OCI-LY3 (cell line): ENCODE data around the gene SPATA46.

Experiments
- EZH2phosphoT487 ChIP-seq: fragments of 200-600 bp; shearing (Covaris generic); IDR thresholded peaks from 2 replicates; pipeline ENCODE4 v1.6.1; 2018; ENCODE audit warnings: antibody characterized with exemption, mixed run types, low read depth
- TF ChIP-seq, protein P1 (sequence below): fragments of 200-600, 300-600 bp; sonication (generic); IDR thresholded peaks from 2 replicates; pipeline ENCODE4 v1.5.1; 2014; ENCODE audit warnings: antibody characterized with exemption, low read length, low read depth

DNA sequence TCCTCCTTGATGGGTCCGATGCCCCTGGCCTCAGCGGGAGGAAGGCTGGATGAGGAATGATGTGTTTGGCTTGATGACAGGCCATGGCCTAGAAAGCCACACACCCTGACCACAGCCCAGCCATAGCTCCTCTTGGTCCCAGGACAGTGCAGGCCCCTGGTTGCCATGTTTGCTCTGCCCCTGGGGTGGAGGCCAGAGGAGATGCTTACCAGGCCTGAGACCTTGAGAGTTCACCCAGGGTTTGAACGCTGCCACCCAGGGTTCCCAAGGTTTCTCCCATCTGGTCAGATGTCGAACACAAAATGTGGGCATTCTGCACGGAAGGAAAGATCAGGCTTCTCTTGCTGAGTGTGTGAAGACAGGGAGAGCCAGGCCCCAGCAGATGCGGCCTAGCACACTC is 7.5 kb upstream of the SPATA46 start:
- TF ChIP-seq, protein P1, sequence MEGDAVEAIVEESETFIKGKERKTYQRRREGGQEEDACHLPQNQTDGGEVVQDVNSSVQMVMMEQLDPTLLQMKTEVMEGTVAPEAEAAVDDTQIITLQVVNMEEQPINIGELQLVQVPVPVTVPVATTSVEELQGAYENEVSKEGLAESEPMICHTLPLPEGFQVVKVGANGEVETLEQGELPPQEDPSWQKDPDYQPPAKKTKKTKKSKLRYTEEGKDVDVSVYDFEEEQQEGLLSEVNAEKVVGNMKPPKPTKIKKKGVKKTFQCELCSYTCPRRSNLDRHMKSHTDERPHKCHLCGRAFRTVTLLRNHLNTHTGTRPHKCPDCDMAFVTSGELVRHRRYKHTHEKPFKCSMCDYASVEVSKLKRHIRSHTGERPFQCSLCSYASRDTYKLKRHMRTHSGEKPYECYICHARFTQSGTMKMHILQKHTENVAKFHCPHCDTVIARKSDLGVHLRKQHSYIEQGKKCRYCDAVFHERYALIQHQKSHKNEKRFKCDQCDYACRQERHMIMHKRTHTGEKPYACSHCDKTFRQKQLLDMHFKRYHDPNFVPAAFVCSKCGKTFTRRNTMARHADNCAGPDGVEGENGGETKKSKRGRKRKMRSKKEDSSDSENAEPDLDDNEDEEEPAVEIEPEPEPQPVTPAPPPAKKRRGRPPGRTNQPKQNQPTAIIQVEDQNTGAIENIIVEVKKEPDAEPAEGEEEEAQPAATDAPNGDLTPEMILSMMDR: no peak
- no peak for TF ChIP-seq EZH2phosphoT487
